Measurements from ENCODE around the gene RNPEP.
"Not testable (repeated sequence)": the region's sequence is repeated elsewhere in the genome, so short reads cannot be mapped to it uniquely, and the experiment has no call there.

Gene RNPEP

GRCh38 chr1:202010180-202011015, 27.9 kb downstream of the RNPEP start, which contains the start of gene ELF3:
Gene ELF3 (plus strand): TSS chr1:202010587. CDS start chr1:202011137, 550 bp downstream.
- DNase-seq (ENCODE audit: low read depth) = no peak

GRCh38 chr1:202011994-202012393, 29.5 kb downstream of the RNPEP start:
- DNase-seq (ENCODE audit: low read depth) = no peak

GRCh38 chr1:202012544-202013478, 30.4 kb downstream of the RNPEP start:
- DNase-seq (ENCODE audit: low read depth) = no peak

- DNase-seq (ENCODE audit: low read depth) = no peak
Observed at GRCh38 chr1:202013603-202014002, 31.2 kb downstream of the RNPEP start.

- no peak for DNase-seq (ENCODE audit: low read depth)
Observed at GRCh38 chr1:202014060-202014459, 31.6 kb downstream of the RNPEP start.

GRCh38 chr1:202014915-202015661, 32.6 kb downstream of the RNPEP start:
- DNase-seq (ENCODE audit: low read depth) = no peak

GRCh38 chr1:202015662-202015937, 33.2 kb downstream of the RNPEP start:
- no peak for DNase-seq (ENCODE audit: low read depth)

GRCh38 chr1:202016022-202016810, 33.8 kb downstream of the RNPEP start:
- no peak for DNase-seq (ENCODE audit: low read depth)

- DNase-seq (ENCODE audit: low read depth) = no peak
Observed at GRCh38 chr1:202016811-202017748, 34.6 kb downstream of the RNPEP start.

- no peak for DNase-seq (ENCODE audit: low read depth)
Observed at GRCh38 chr1:202017749-202018467, 35.5 kb downstream of the RNPEP start.

GRCh38 chr1:202018468-202019234, 36.2 kb downstream of the RNPEP start:
- no peak for DNase-seq (ENCODE audit: low read depth)

GRCh38 chr1:202019235-202019558, 36.7 kb downstream of the RNPEP start:
- not testable (repeated sequence) for DNase-seq (ENCODE audit: low read depth)

- DNase-seq (ENCODE audit: low read depth) = no peak
Observed at GRCh38 chr1:202023001-202023433, 40.6 kb downstream of the RNPEP start.

GRCh38 chr1:202029171-202029665, 46.8 kb downstream of the RNPEP start:
- peak; percentile 55 for DNase-seq (ENCODE audit: low read depth)

GRCh38 chr1:202029727-202030126, 47.3 kb downstream of the RNPEP start:
- DNase-seq (ENCODE audit: low read depth) = no peak

- DNase-seq (ENCODE audit: low read depth) = no peak
Observed at GRCh38 chr1:202031796-202032195, 49.3 kb downstream of the RNPEP start.

- DNase-seq (ENCODE audit: low read depth) = no peak
Observed at GRCh38 chr1:202034149-202034682, 51.8 kb downstream of the RNPEP start.

GRCh38 chr1:202034683-202035462, 52.4 kb downstream of the RNPEP start:
- peak; percentile 63 for DNase-seq (ENCODE audit: low read depth)

Measured in GM04503 (cell line).